Vagina (tissue), 2 donors: ENCODE data around the gene MTX3. TPM values are rescaled to one million over a fixed set of nuclear protein-coding genes. Genes with fewer than 3 reads are reported as not detected.

Experiments used
- DNase-seq, 2 donors: peaks; one replicate each; pipeline ENCODE4 v3.0.0-alpha.2; 2017; ENCODE audit errors: extremely low spot score in 2 of 2
- H3K27ac ChIP-seq: fragments of 200-600 bp; sonication (generic); one replicate; pipeline ENCODE4 v1.5.1; 2019
- H3K27me3 ChIP-seq: fragments of 200-600 bp; sonication (generic); one replicate; pipeline ENCODE4 v1.5.1; 2019
- H3K36me3 ChIP-seq, 2 donors: fragments of 200-600 bp; sonication (generic); one replicate each; pipeline ENCODE4 v1.5.1; 2017 to 2019
- H3K4me1 ChIP-seq: fragments of 200-600 bp; sonication (generic); one replicate; pipeline ENCODE4 v1.5.1; 2019
- H3K4me3 ChIP-seq, 2 donors: fragments of 200-600 bp; sonication (generic); 1 replicate in 1 of 2; 2 replicates in 1 of 2; pipeline ENCODE4 v1.5.1; 2016 to 2019
- H3K9me3 ChIP-seq: fragments of 200-600 bp; sonication (generic); one replicate; pipeline ENCODE4 v1.5.1; 2019
- POLR2A ChIP-seq, 2 donors: fragments of 450-650 bp; IDR thresholded peaks; one replicate each; pipeline ENCODE4 v1.6.1; 2017; ENCODE audit warnings: antibody characterized with exemption in 2 of 2, mild to moderate bottlenecking in 2 of 2, moderate library complexity in 2 of 2
- POLR2AphosphoS5 ChIP-seq, 2 donors: sonication (generic); formaldehyde crosslinking; IDR thresholded peaks; one replicate each; pipeline ENCODE4 v1.9.0; 2017; ENCODE audit warnings: antibody characterized with exemption in 2 of 2, mild to moderate bottlenecking in 2 of 2, low read depth in 1 of 2; ENCODE audit not compliant: insufficient read depth in 1 of 2
- intact Hi-C: fragments of 100-400 bp; cut with DNase I; formaldehyde crosslinking; loops from one replicate; pipeline ENCODE4 v1.15.1; 2023
- small RNA-seq: library from RNA; depleted of rRNA; stranded (forward); fragments of <200 nt; gene quantifications from one replicate; pipeline ENCODE3, GENCODE V24; 2016
- total RNA-seq: library from RNA; depleted of rRNA; stranded (reverse); fragments of >200 nt; gene quantifications from one replicate; pipeline ENCODE4 v1.2.3, GENCODE V29; 2016
- TF ChIP-seq, protein P1 (sequence below), 3 experiments: fragments of 450-650 bp in 2 of 3; fragments of 200-600 bp in 1 of 3; sonication (generic) in 1 of 3; IDR thresholded peaks; one replicate each; pipeline ENCODE4 v1.5.1; 2017 to 2019; ENCODE audit warnings: antibody characterized with exemption in 3 of 3, mild to moderate bottlenecking in 2 of 3, moderate library complexity in 2 of 3

The MTX3 gene
- total RNA-seq, 1 donor from 2014 or later: 8.1 TPM

- intact Hi-C loops: no loop called here
- Histone ChIP-seq H3K27me3 (no peaks in the 10 kb centered on the region), H3K9me3 (no peaks in the 10 kb centered on the region), H3K36me3 (no peaks in the 10 kb centered on the region), H3K4me1 (no peaks in the 10 kb centered on the region), H3K27ac (no peak overlapping the region), H3K4me3 (no peak overlapping the region)
- no peak for DNase-seq
- TF ChIP-seq, protein P1, sequence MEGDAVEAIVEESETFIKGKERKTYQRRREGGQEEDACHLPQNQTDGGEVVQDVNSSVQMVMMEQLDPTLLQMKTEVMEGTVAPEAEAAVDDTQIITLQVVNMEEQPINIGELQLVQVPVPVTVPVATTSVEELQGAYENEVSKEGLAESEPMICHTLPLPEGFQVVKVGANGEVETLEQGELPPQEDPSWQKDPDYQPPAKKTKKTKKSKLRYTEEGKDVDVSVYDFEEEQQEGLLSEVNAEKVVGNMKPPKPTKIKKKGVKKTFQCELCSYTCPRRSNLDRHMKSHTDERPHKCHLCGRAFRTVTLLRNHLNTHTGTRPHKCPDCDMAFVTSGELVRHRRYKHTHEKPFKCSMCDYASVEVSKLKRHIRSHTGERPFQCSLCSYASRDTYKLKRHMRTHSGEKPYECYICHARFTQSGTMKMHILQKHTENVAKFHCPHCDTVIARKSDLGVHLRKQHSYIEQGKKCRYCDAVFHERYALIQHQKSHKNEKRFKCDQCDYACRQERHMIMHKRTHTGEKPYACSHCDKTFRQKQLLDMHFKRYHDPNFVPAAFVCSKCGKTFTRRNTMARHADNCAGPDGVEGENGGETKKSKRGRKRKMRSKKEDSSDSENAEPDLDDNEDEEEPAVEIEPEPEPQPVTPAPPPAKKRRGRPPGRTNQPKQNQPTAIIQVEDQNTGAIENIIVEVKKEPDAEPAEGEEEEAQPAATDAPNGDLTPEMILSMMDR (IDR thresholded peaks at IDR 0.05): no peak
- TF ChIP-seq POLR2A (IDR thresholded peaks at IDR 0.05) (no peak), POLR2AphosphoS5 (IDR thresholded peaks at IDR 0.05; ENCODE audit: insufficient read depth in 1 of 2, low read depth in 1 of 2) (no peak)
Measured at GRCh38 chr5:79932510-79933504, 58.3 kb downstream of the MTX3 start.

DNA sequence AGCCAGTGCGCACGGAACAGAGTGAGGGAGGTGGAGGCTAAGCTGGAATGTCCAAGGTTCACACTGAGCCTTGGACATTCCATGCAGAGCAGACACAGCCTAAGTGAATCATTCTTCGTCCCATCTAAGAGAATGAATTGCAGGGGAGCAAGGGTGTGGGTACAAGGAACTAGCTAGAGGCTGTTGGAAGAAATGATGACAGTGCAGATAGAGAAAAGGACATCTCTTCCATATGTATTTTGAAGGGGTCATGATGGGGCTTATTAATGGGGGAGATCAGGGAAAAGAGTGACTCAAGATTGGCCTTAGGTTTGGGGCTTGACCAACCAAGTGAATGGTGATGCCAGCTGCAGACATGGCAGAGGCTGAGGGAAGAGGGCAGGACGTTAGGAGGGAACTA is 59.2 kb downstream of the MTX3 start:
- Histone ChIP-seq H3K9me3 (no peaks in the 10 kb centered on the region), H3K27me3 (no peaks in the 10 kb centered on the region), H3K36me3 (no peaks in the 10 kb centered on the region), H3K4me1 (no peaks in the 10 kb centered on the region), H3K27ac (no peak overlapping the region), H3K4me3 (no peak overlapping the region)
- intact Hi-C loops: no loop called here
- no peak for DNase-seq
- TF ChIP-seq POLR2AphosphoS5 (IDR thresholded peaks at IDR 0.05; ENCODE audit: insufficient read depth in 1 of 2, low read depth in 1 of 2) (no peak), POLR2A (IDR thresholded peaks at IDR 0.05) (no peak)
- TF ChIP-seq, protein P1 (IDR thresholded peaks at IDR 0.05): no peak

DNA sequence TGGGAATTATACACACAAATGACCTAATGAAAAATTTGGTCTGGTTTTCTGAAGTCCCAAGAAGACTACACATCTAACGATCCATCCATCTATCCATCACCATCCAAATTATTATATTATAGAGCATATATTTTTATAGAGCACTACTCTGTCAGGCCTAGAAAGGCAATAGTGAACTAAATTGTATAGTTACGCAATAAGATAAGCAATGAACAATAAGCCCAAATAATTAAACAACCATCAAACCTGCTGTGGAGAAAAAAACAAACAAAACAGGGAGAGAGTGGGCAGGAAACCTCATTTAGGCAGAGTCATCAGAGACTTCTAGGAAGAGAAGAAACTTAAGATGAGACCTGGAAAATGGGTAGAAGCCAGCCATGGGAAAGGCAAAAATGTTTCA is 59.7 kb downstream of the MTX3 start:
- no peak for DNase-seq
- TF ChIP-seq POLR2A (IDR thresholded peaks at IDR 0.05): no peak
- TF ChIP-seq POLR2AphosphoS5 (IDR thresholded peaks at IDR 0.05; ENCODE audit: insufficient read depth in 1 of 2, low read depth in 1 of 2): no peak
- TF ChIP-seq, protein P1 (IDR thresholded peaks at IDR 0.05): no peak
- H3K4me3 ChIP-seq: no peak overlapping the region
- no peaks in the 10 kb centered on the region for H3K4me1 ChIP-seq
- intact Hi-C loops: no loop called here
- H3K27ac ChIP-seq: no peak overlapping the region
- no peaks in the 10 kb centered on the region for H3K27me3 ChIP-seq
- H3K9me3 ChIP-seq: no peaks in the 10 kb centered on the region
- no peaks in the 10 kb centered on the region for H3K36me3 ChIP-seq

DNA sequence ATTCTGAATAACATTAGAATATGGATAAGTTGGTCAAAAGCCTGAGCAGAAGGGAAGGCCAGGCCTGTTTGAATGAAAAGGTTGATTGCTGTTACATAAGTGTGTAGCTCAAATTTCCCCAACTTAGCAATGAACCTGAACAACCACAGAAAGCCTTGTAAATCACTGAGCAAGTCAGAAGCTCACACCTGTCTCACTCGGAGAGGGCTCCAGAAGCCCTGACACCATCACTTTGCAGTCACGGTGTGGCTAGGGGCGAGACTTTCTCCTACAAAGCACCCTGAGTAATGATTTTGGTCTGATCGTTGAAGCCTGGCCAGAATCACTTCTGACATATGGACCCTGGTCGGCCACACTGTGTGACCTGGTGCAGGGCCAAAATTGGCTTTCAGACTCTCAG is 62.0 kb downstream of the MTX3 start:
- H3K4me3 ChIP-seq: no peak overlapping the region
- H3K4me1 ChIP-seq: no peaks in the 10 kb centered on the region
- no peaks in the 10 kb centered on the region for H3K27me3 ChIP-seq
- intact Hi-C loops: no loop called here
- no peak for DNase-seq
- H3K9me3 ChIP-seq: no peaks in the 10 kb centered on the region
- no peak overlapping the region for H3K27ac ChIP-seq
- TF ChIP-seq, protein P1 (IDR thresholded peaks at IDR 0.05): no peak
- no peak for TF ChIP-seq POLR2AphosphoS5 (IDR thresholded peaks at IDR 0.05; ENCODE audit: insufficient read depth in 1 of 2, low read depth in 1 of 2)
- TF ChIP-seq POLR2A (IDR thresholded peaks at IDR 0.05): no peak
- no peaks in the 10 kb centered on the region for H3K36me3 ChIP-seq

Small RNA genes lying within 50 kb of the gene (small RNA-seq; reads per million reads assigned to genes)
- gene TRMT112P2: not detected

Other genes starting within 250 kb of the MTX3 start
- 0.98 TPM for gene THBS4, start 44.1 kb upstream of the MTX3 start, total RNA-seq